GM18499 (cell line): ENCODE data around the gene AHRR.
"Not testable (repeated sequence)": the region's sequence is repeated elsewhere in the genome, so short reads cannot be mapped to it uniquely, and the experiment has no call there.

Experiments
- ATAC-seq: cut with Tn5 transposase; IDR thresholded peaks from one replicate; pipeline ENCODE4 v1.9.1; 2021; ENCODE audit warnings: moderate number of reproducible peaks; ENCODE audit not compliant: insufficient read depth, unreplicated experiment

AHRR gene

DNA sequence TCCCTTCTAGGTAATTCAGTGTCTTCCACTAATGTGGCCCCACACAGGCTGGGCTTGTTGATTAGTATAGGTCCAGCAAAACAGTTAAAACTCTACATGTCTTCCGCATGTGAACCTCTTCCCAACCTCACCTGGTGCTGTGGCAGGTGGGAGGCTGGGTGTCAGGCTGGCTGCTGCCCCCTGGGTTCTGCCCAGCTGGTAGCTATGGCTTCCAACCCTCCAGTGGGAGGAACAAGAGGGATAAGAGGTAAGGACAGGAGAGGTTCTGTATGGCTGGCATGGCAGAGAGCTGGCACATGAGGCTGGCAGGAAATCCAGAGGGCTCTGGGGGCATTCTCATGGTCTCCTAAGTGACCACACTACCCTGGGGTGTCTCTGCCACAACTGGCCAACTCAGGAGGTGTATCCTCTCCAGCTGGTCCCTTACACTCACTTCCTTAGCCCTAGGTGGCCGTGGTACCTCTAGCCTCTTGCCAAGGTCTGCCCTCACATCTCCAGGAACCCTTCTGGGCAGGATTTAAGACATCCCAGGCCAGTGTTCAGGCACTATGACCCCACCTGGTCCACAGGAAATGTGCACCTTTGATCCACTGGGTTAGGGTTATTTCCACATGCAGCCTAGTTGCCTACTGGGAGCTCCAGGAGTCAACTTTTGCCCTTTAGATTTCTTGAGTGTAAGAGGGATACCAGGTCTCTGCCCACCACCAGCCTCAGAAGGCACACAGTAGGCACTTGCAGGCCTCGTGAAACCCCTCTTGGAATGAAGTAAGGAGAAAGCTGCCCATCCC lies 41.7 kb downstream of the AHRR start:
- no peak for ATAC-seq

DNA sequence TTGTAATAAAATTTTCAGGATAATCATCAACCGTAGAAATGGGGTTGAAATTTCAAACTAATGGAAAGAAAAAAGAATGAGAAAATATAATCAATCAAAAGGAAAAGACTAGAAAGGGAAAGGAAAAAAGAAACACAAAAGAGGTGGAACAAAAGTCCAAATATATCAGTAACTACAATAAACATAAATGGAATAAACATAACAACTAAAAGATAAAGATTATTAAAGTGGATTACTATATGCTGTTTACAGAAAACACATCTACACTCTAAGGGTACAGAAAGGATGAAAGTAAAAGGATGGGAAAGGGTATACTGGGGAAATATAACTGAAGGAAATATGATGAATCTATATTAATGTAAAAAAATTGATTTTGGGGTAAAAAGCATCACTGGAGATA lies 43.0 kb downstream of the AHRR start:
- no peak for ATAC-seq

- ATAC-seq, result no peak
Observed at GRCh38 chr5:366541-367357, 45.2 kb downstream of the AHRR start.

DNA sequence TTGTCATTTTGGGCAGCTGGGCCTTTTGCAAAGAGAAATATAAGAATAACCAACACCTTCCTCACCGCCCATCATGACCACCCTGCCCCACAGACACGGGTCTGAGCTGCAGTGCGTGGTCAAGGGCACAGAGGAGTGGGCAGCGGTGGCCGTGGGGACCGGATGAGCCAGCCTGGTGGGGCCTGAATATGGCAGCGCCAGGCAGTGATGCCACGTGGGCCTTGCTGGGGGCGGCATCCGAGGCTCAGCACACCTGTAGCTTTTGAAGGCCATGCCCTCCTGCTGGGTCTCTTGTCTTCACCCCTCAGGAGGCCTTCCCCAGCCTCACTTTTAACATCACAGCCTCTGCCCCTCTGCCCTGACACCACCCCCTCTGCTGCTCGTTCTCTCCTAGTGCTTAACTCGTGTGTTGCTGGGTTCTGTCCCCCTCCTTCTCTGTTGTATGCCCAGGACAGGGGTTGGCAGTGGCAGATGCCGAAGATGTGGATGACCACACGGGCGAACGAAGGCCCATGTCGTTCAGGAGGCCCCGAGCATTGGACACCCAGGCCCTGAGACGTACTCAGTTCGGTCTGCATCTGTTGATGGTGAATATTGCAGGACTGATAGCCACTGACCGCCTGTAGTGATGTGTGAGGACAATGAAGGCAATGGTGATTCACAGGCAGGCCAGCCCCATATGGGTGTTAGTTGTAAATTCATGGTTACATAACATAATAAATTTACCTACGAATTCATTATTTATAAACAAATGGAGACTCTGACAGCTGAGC lies 46.0 kb downstream of the AHRR start:
- ATAC-seq, result no peak

GRCh38 chr5:368183-369084 lies 46.9 kb downstream of the AHRR start:
- ATAC-seq, result no peak

GRCh38 chr5:369151-369868 lies 47.8 kb downstream of the AHRR start:
- ATAC-seq, result no peak

- ATAC-seq, result not testable (repeated sequence)
Observed at GRCh38 chr5:369869-370236, 48.3 kb downstream of the AHRR start.

- no peak for ATAC-seq
Observed at GRCh38 chr5:370311-370958, 48.9 kb downstream of the AHRR start.

DNA sequence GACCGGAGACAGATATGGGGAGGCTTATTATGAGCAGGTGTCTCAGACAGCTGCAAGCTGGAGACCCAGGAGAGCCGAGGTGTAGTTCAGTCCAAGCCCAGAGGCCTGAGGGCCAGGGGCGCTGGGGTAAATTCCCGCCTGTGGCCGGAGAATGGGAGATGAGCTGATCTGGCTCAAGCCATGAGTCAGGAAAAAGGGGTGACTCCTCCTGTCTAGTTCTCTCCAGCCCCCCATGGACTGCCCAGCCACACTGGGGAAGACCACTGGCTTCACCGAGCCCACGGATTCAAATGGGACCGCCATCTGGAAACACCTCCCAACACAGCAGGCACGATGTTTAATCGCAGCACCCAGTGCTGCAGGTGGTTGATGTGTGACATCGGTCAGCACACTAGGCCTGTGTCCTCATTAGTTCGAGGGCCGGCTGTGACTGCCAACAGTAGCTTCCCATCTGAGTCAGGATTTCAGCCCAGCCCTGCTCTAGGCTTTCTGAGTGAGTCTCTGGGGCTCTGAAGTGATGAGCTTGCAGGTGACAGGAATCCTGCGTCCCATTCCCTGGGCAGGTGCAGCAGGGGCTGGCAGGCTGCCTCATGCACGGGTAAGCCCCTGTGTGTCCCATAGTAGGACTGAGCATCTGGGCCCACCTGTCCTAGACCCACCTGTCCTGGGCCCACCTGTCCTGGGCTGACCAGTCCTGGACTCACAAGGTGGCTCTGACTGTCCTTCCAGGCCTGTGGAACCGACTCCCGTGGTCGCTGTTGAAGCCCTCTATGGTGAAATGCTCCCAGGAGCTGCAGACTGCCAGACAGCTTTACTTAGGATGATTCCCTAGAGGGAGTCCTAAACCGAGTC lies 49.7 kb downstream of the AHRR start:
- no peak for ATAC-seq

- ATAC-seq, result no peak
Observed at GRCh38 chr5:371811-372555, 50.5 kb downstream of the AHRR start.

DNA sequence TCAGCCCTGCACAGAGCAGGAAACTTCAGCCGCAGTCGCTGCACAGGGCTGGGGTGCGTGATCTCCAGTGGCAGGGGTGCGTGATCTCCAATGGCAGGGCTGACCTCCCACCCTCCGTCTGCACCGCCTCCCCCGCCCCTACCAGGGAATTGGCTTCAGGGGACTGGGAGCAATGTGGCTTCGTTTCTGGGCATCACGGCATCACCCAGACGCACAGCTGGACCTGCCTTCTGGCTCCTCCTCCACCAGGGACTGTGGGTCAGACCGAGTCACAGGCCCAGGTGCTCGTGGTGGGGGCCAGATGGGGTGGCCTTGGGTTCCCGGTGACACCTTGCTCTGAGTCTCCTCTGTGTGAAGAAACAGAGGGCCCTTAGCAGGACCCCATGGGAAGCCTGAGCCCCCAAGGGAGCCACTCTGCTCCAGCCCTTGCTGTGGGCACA lies 51.1 kb downstream of the AHRR start:
- no peak for ATAC-seq

GRCh38 chr5:372996-373709 lies 51.6 kb downstream of the AHRR start:
- no peak for ATAC-seq

- no peak for ATAC-seq
Observed at GRCh38 chr5:373710-374602, 52.4 kb downstream of the AHRR start.

DNA sequence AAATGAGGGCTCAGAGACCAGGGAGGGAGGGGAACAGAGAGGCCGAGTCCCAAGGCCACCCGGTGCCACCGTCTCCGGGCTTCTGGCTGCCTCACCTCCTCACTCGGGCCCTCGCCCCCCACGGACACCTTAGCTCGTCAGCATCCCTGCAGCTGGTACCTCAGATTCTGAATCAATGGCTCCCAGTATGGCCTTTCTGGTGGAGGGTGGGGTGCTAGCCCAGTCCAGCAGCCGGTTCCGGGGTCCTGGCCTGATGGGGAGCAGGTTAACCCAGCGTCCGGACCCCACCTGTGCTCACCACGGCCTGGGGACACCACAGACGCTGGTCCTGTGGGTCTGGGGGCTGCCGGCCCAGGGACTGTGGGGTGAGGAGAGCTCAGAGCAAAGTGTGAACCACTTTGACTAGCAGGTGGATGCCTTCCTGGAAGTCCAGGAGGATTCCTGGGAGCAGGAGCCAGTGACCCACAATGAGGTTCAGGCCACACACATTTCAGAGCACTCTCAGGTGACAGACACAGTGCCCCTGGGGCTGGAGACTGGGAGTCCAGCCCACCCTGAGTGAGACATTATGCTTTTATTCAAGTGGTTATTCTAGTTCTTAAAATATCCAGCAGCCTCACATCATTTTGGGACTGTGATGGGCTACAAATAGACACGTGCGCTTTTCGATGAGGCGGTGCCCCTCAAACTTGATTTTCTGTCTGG lies 53.3 kb downstream of the AHRR start:
- no peak for ATAC-seq

DNA sequence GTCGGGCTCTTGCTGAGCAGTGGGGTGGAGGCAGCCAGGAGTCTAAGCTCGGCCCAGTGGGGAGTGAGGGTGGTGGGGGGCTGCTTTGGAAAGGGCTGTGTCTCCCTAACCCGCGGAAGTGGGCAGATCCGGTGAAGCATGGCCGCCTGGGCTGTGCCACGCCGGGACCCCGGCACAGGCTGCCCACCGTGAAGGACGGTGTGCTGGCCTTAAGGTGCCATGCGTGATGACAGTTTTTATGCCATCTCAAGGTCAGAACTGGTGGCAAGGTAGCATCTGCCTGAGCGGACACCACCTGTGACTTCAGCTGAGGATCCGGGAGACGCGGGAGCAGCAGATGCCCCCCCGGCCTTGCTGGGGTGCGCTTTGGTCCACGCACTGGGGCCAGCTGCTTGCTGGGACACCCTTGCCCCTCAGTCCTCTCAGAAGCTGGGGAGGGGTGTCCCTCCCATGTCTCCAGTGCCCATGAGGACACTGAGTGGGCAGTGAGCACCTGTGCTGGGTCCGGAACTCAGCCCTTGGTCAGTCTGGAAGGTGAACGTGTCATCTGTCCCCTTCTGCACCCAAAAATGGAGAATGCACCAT lies 53.9 kb downstream of the AHRR start:
- no peak for ATAC-seq
